GM19240 (cell line): ENCODE measurements around the gene C16orf87.

Experiments
- DNase-seq: peaks from one replicate; pipeline ENCODE4 v3.0.0; 2011; ENCODE audit warnings: low spot score; ENCODE audit not compliant: insufficient read length

C16orf87 gene

DNA sequence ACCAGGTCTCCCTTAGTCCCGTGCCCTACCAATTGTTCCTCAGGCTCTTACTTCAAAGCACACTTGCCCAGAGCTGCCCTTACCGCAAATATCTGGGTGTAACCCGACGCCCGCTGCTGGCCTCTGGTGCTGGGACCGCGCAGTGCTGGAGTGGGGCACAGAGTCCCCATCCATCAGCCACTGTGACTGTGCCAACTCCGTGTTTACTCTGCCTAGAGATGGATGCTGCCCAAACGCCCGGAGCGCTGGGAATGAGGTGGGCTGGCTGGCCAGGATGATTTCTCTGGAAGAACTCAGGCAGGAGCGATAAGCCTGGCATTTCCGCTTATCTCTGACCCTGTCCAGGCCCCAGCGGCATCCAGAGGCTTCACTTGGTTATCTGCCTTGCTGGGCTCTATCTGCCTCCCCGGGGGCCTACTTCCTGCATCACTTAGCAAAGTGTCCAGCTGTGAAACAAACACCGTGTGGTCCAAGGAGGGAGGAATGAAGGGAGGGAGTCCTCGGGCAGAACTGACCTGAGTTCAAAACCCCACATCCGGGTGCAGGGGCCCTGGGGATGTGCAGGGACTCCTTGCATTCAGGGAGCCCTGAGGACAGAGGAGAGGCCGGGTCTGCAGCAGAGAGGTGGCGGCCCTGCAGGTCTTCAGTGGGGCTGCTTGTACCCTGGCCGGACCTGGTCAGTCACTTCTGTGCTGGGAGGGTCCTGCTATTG, 73.5 kb downstream of the C16orf87 start:
- no peak for DNase-seq

- no peak for DNase-seq
Observed at GRCh38 chr16:46756772-46757171, 74.2 kb downstream of the C16orf87 start.

- no peak for DNase-seq
Observed at GRCh38 chr16:46753015-46753414, 78.0 kb downstream of the C16orf87 start.

DNA sequence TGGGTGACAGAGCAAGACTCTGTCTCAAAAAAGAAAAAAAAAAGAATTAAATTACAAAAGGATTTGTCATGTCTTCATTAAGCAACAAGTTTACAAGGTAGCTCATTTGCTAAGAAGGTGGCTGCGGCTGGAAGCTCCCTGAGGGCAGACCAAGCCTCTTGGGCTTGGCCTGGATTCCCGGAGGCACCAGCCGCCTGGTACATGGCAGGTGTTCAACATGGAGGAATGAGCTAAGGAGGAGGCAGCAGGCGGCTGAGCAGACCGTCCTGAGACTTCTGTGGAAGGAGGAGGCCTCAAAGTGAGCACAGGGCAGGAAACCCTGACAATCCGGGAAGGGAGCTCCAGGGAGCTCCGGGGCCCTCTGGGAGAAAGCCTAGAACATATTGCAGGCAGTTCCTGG, 79.6 kb downstream of the C16orf87 start:
- no peak for DNase-seq

DNA sequence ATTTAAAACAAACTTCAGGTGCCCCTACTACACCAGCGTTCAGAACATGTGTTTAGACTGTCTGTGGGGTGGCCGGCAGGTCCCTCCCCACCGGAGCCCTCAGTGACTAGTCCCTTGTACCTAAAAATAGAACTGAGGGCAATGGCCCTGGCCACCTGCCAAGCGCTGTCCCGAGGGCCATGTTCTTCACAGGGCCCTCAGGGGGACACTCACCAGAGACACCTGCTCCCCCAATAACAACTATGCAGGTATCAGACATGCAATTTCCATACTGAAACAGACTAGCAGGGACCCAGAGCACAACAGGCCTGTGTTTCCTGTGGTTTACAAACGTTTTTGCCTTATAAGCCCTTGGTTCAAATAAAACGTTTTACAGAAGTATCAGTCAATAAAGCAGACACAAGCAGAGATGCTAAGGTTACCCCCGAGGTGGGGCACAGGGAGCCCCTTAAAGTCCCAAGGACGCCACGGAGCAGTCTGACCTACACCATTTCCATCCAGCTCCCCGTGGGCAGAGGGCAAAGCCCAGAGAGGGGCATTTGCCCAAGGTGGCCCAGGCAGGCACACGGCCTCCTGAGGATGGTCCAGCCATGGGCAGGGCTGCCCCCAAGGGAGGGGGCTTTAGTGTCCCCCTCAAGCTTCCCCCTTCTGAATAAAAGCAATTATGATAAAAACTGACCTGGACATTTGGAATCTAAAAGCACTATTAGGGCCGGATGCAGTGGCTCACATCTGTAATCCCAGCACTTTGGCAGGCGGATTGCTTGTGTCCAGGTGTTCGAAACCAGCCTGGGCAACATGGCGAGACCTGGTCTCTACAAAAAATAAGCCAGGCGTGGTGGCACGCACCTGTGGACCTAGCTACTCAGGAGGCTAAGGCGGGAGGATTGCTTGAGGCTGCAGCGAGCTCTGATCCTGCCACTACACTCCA, 81.9 kb downstream of the C16orf87 start:
- DNase-seq: no peak

GRCh38 chr16:46747777-46748651, 83.0 kb downstream of the C16orf87 start, which contains the start of gene MYLK3:
Gene MYLK3 (minus strand): TSS chr16:46748344. CDS start chr16:46748193, 151 bp downstream.
- DNase-seq: no peak

GRCh38 chr16:46746821-46747776, 83.9 kb downstream of the C16orf87 start:
- DNase-seq: no peak
